Measurements from ENCODE around the gene SDC3.
A peak's percentile ranks its signal among the peaks of the same experiment; 100 is the strongest.

SDC3 gene

DNA sequence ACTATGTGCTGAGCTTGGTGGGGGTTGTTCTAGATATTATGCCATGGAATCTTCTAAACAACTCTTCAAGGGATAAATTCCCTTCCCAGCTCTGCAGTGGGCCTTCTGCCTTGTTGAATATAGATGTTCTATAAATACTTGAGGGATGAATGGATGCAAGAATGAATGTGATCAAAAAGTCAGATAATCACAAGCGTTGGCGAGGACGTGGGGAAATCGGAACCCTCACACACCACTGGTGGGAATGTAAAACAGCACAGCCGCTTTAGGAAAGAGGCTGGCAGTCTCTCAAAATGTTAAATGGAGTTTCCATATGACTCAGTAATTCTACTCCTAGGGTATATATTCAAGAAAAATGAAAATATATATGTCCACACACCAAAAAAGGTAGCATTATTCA, 19.0 kb downstream of the SDC3 start:
- Histone ChIP-seq H3K4me2 (ENCODE audit: low read length) (no peak overlapping the region), H3K36me3 (ENCODE audit: control insufficient read depth, insufficient read depth, low read length) (no peaks in the 10 kb centered on the region), H3K4me1 (no peaks in the 10 kb centered on the region), H3K9ac (no peak overlapping the region), H3K27me3 (ENCODE audit: control insufficient read depth, insufficient read depth, low read length) (no peaks in the 10 kb centered on the region), H3K27ac (no peak overlapping the region), H3K9me3 (ENCODE audit: control insufficient read depth, low read length) (no peaks in the 10 kb centered on the region), H3K79me2 (peaks cover 2% of the 10 kb centered on the region), H3K4me3 (ENCODE audit: low read depth, low read length) (no peak overlapping the region), H2AFZ (no peak overlapping the region)
- no peak for TF ChIP-seq CTCF (IDR thresholded peaks at IDR 0.05)

DNA sequence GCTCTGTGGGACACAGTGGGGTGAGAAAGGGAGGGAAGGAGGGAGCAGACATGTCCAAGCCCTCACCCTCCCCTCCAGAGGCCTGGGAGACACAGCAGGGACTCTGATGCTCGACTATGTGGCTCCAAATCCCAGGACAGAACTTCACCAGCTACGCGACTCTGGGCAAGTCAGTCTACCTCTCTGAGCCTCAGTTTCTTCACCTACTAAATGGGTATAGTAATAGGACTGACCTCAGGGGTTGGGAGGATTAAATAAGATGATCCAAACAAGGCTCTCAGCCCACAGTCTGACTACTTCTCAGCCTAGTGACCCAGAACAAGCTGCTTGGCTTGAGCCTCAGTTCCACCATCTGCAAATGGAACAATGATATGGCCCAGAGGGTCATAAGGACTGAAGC, 19.6 kb downstream of the SDC3 start:
- TF ChIP-seq CTCF (IDR thresholded peaks at IDR 0.05), result no peak
- H3K27ac ChIP-seq, result no peak overlapping the region
- H3K4me1 ChIP-seq, result no peaks in the 10 kb centered on the region

GRCh38 chr1:30888391-30888790, 20.2 kb downstream of the SDC3 start:
- Histone ChIP-seq H3K4me1 (no peaks in the 10 kb centered on the region), H3K9me3 (ENCODE audit: control insufficient read depth, low read length) (no peaks in the 10 kb centered on the region), H3K4me2 (ENCODE audit: low read length) (peak overlapping the region; percentile 11), H3K27me3 (ENCODE audit: control insufficient read depth, insufficient read depth, low read length) (no peaks in the 10 kb centered on the region), H3K9ac (no peak overlapping the region), H3K4me3 (ENCODE audit: low read depth, low read length) (no peak overlapping the region), H2AFZ (no peak overlapping the region), H3K36me3 (ENCODE audit: control insufficient read depth, insufficient read depth, low read length) (no peaks in the 10 kb centered on the region), H3K79me2 (peaks cover 1% of the 10 kb centered on the region), H3K27ac (no peak overlapping the region)
- TF ChIP-seq CTCF (IDR thresholded peaks at IDR 0.05), result no peak

More for the DNA sequence above, 19.6 kb downstream of the SDC3 start:
- Histone ChIP-seq H3K36me3 (ENCODE audit: control insufficient read depth, insufficient read depth, low read length) (no peaks in the 10 kb centered on the region), H3K4me2 (ENCODE audit: low read length) (peak overlapping the region; percentile 11), H3K9me3 (ENCODE audit: control insufficient read depth, low read length) (no peaks in the 10 kb centered on the region), H2AFZ (no peak overlapping the region), H3K27me3 (ENCODE audit: control insufficient read depth, insufficient read depth, low read length) (no peaks in the 10 kb centered on the region), H3K4me3 (ENCODE audit: low read depth, low read length) (no peak overlapping the region), H3K79me2 (peaks cover 2% of the 10 kb centered on the region), H3K9ac (no peak overlapping the region)

DNA sequence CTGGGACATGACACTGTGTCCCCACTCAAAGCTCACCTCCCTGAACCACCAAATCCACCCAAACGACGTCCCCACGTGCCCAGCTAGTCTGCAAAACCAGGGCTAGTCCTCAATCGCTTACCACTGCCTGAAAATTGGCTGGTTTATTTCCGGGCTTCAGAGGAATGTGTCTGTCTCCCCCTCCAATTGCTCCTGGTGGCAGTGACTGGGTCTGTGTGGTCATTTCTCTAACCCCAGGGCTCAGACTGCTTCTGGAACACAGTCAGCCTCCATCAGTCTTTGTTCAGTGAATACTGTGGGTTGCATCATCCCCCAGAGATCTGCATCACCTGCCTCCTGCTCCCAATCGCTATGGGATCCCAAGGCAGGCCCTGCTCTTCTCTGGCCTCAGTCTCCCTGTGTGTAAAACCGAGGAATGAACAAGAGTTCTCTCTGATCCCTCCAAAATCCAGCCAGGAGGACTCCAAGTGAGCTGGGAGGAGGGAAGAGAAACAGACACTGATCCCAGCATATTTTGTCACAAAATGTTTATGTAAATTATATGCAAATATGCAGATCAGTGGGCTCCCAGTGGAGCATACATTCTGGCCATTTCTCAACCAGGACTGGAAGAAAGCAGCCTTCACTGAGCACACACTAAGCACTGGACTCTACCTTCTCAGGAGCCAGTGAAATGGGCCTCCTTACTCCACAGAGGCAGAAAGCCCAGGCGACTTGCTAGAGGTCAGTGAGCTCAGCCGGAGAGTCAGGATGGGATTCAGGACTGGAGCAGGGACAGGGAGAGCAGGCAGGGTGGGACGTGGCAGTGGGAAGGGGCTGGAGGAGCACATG, 20.9 kb downstream of the SDC3 start:
- no peaks in the 10 kb centered on the region for H3K4me1 ChIP-seq
- no peak overlapping the region for H3K9ac ChIP-seq
- H3K36me3 ChIP-seq (ENCODE audit: control insufficient read depth, insufficient read depth, low read length), result no peaks in the 10 kb centered on the region
- no peaks in the 10 kb centered on the region for H3K79me2 ChIP-seq
- no peaks in the 10 kb centered on the region for H3K27me3 ChIP-seq (ENCODE audit: control insufficient read depth, insufficient read depth, low read length)
- no peak overlapping the region for H3K27ac ChIP-seq
- H3K4me2 ChIP-seq (ENCODE audit: low read length), result no peak overlapping the region
- no peak overlapping the region for H2AFZ ChIP-seq
- no peaks in the 10 kb centered on the region for H3K9me3 ChIP-seq (ENCODE audit: control insufficient read depth, low read length)
- H3K4me3 ChIP-seq (ENCODE audit: low read depth, low read length), result no peak overlapping the region
- TF ChIP-seq CTCF (IDR thresholded peaks at IDR 0.05), result no peak

Data from parathyroid adenoma (tissue), 2 donors.